Neural progenitor cell (in vitro differentiated cells): ENCODE results near the gene RAMP3.

ENCODE experiments used
- EZH2 ChIP-seq: fragments of 200-600 bp; sonication (generic); IDR thresholded peaks from 2 replicates; pipeline ENCODE4 v1.6.1; 2017; ENCODE audit warnings: antibody characterized with exemption, mild to moderate bottlenecking, moderate library complexity
- TF ChIP-seq, protein P1 (sequence below): fragments of 200-600 bp; sonication (generic); IDR thresholded peaks from 2 replicates; pipeline ENCODE4 v1.5.1; 2017; ENCODE audit warnings: antibody characterized with exemption, mild to moderate bottlenecking

DNA sequence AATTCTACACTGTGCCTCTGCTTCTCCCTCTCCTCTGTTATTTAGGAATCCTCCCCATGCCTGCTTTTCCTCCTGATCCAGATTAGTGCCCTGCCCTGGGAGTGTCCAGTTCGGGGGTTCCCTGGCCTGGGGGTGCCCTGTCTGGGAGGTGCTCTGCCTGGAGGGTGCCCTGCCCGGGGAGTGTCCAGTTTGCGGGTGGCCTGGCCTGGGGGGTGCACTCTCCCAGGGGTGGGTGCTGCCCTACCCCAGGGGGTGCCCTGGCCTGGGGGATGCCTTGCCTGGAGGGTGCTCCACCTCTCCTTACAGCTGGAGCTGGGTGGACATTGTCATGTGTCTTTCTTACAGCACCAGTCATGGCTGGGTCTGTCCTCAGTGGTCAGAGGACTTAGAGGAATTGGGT is 20.2 kb downstream of the RAMP3 start:
- TF ChIP-seq, protein P1, sequence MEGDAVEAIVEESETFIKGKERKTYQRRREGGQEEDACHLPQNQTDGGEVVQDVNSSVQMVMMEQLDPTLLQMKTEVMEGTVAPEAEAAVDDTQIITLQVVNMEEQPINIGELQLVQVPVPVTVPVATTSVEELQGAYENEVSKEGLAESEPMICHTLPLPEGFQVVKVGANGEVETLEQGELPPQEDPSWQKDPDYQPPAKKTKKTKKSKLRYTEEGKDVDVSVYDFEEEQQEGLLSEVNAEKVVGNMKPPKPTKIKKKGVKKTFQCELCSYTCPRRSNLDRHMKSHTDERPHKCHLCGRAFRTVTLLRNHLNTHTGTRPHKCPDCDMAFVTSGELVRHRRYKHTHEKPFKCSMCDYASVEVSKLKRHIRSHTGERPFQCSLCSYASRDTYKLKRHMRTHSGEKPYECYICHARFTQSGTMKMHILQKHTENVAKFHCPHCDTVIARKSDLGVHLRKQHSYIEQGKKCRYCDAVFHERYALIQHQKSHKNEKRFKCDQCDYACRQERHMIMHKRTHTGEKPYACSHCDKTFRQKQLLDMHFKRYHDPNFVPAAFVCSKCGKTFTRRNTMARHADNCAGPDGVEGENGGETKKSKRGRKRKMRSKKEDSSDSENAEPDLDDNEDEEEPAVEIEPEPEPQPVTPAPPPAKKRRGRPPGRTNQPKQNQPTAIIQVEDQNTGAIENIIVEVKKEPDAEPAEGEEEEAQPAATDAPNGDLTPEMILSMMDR, result no peak
- no peak for TF ChIP-seq EZH2
